Activated naive CD4-positive, alpha-beta T cell (primary cell): ENCODE measurements around the gene RBM28.
"Not testable (repeated sequence)": the region's sequence is repeated elsewhere in the genome, so short reads cannot be mapped to it uniquely, and the experiment has no call there.

ENCODE experiments used
- DNase-seq, 4 experiments: peaks; one replicate each; lab custom pipeline; 2025; lab: John Stamatoyannopoulos, UW

The RBM28 gene

GRCh38 chr7:128350708-128351295 is 7.1 kb upstream of the RBM28 start:
- DNase-seq, result no peak

GRCh38 chr7:128349466-128349825 is 5.7 kb upstream of the RBM28 start:
- DNase-seq, result no peak

GRCh38 chr7:128347647-128348097 is 4.0 kb upstream of the RBM28 start:
- DNase-seq, result peak in 3 of 4 experiments; percentile 6 to 43 (median 16)

GRCh38 chr7:128344431-128344774 is 695 bp upstream of the RBM28 start:
- DNase-seq, result no peak

- DNase-seq, result no peak
These were observed 2.0 kb downstream of the RBM28 start for GRCh38 chr7:128341733-128342132.

GRCh38 chr7:128335730-128336129 is 8.0 kb downstream of the RBM28 start:
- DNase-seq, result no peak

GRCh38 chr7:128324368-128324680 is 19.4 kb downstream of the RBM28 start:
- no peak for DNase-seq

GRCh38 chr7:128323459-128324367 is 20.0 kb downstream of the RBM28 start:
- DNase-seq, result no peak

- DNase-seq, result no peak
These were observed 20.7 kb downstream of the RBM28 start for GRCh38 chr7:128323040-128323439.

- DNase-seq, result no peak
These were observed 21.6 kb downstream of the RBM28 start for GRCh38 chr7:128322040-128322643.

- DNase-seq, result no peak
These were observed 22.7 kb downstream of the RBM28 start for GRCh38 chr7:128321044-128321422.

GRCh38 chr7:128318691-128319090 is 25.0 kb downstream of the RBM28 start:
- no peak for DNase-seq

GRCh38 chr7:128311013-128311412 is 32.7 kb downstream of the RBM28 start:
- DNase-seq, result no peak

- no peak for DNase-seq
These were observed 33.2 kb downstream of the RBM28 start for GRCh38 chr7:128310499-128310898.

- no peak for DNase-seq
These were observed 33.7 kb downstream of the RBM28 start for GRCh38 chr7:128309976-128310375.

- DNase-seq, result no peak
These were observed 34.6 kb downstream of the RBM28 start for GRCh38 chr7:128309124-128309523.

- DNase-seq, result no peak
These were observed 36.6 kb downstream of the RBM28 start for GRCh38 chr7:128307061-128307460.

- no peak for DNase-seq
These were observed 39.5 kb downstream of the RBM28 start for GRCh38 chr7:128304212-128304611.

- DNase-seq, result no peak
These were observed 40.1 kb downstream of the RBM28 start for GRCh38 chr7:128303643-128304042.

- no peak for DNase-seq
These were observed 40.6 kb downstream of the RBM28 start for GRCh38 chr7:128303133-128303532.

GRCh38 chr7:128302139-128302538 is 41.6 kb downstream of the RBM28 start:
- DNase-seq, result no peak

- no peak for DNase-seq
These were observed 44.5 kb downstream of the RBM28 start for GRCh38 chr7:128299109-128299607.

- DNase-seq, result not testable (repeated sequence)
These were observed 45.7 kb downstream of the RBM28 start for GRCh38 chr7:128298004-128298403.
